H9 (cell line): Measurements from ENCODE around the gene CHPT1. TPM values are rescaled to one million over a fixed set of nuclear protein-coding genes. Genes with fewer than 3 reads are reported as not detected.

Experiments used
- DNase-seq: peaks from one replicate; pipeline ENCODE4 v3.0.0-alpha.2; 2017
- H2AFZ ChIP-seq: one replicate; pipeline ENCODE4 v1.6.1; 2013; ENCODE audit warnings: mild to moderate bottlenecking, low read length, control low read depth, moderate library complexity
- H2AK5ac ChIP-seq: 2 replicates; pipeline ENCODE4 v1.6.1; 2013; ENCODE audit warnings: low read length, control low read depth, mixed read lengths; ENCODE audit not compliant: insufficient read length
- H2BK120ac ChIP-seq: one replicate; pipeline ENCODE4 v1.6.1; 2013; ENCODE audit warnings: low read depth, mild to moderate bottlenecking, low read length, control low read depth, inconsistent platforms; ENCODE audit not compliant: poor library complexity, severe bottlenecking
- H2BK12ac ChIP-seq: 2 replicates; pipeline ENCODE4 v1.6.1; 2013; ENCODE audit warnings: low read length, control low read depth, mixed read lengths, low read depth; ENCODE audit not compliant: insufficient read length
- H2BK15ac ChIP-seq: 2 replicates; pipeline ENCODE4 v1.6.1; 2013; ENCODE audit warnings: low read depth, low read length, control low read depth
- H2BK20ac ChIP-seq: one replicate; pipeline ENCODE4 v1.6.1; 2013; ENCODE audit warnings: low read depth, mild to moderate bottlenecking, low read length, control low read depth, inconsistent platforms; ENCODE audit not compliant: poor library complexity, severe bottlenecking
- H2BK5ac ChIP-seq: 2 replicates; pipeline ENCODE4 v1.6.1; 2013; ENCODE audit warnings: low read length, control low read depth, mixed read lengths; ENCODE audit not compliant: insufficient read length
- H3K14ac ChIP-seq: 2 replicates; pipeline ENCODE4 v1.6.1; 2013; ENCODE audit warnings: low read length, control low read depth; ENCODE audit not compliant: insufficient read depth
- H3K18ac ChIP-seq: 2 replicates; pipeline ENCODE4 v1.6.1; 2013; ENCODE audit warnings: low read depth, mild to moderate bottlenecking, mixed read lengths, low read length, control low read depth; ENCODE audit not compliant: insufficient read length
- H3K23ac ChIP-seq: 2 replicates; pipeline ENCODE4 v1.6.1; 2013; ENCODE audit warnings: low read length, control low read depth, mixed read lengths, low read depth; ENCODE audit not compliant: insufficient read length
- H3K23me2 ChIP-seq: 2 replicates; pipeline ENCODE4 v1.6.1; 2013; ENCODE audit warnings: low read depth, mild to moderate bottlenecking, mixed read lengths, low read length, control low read depth; ENCODE audit not compliant: insufficient read length, poor library complexity, severe bottlenecking
- H3K27ac ChIP-seq: 2 replicates; pipeline ENCODE4 v1.5.1; 2013; ENCODE audit warnings: low read length, control low read depth, mixed read lengths, low read depth; ENCODE audit not compliant: insufficient read length
- H3K27me3 ChIP-seq: 2 replicates; pipeline ENCODE4 v1.6.1; 2013; ENCODE audit warnings: low read length, control low read depth, inconsistent platforms; ENCODE audit not compliant: insufficient read depth
- H3K4ac ChIP-seq: 2 replicates; pipeline ENCODE4 v1.6.1; 2013; ENCODE audit warnings: low read depth, mild to moderate bottlenecking, control low read depth, inconsistent platforms, low read length, moderate library complexity
- H3K4me1 ChIP-seq: 2 replicates; pipeline ENCODE4 v1.6.1; 2013; ENCODE audit warnings: low read length, control low read depth, inconsistent platforms; ENCODE audit not compliant: insufficient read depth
- H3K4me2 ChIP-seq: 2 replicates; pipeline ENCODE4 v1.6.1; 2013; ENCODE audit warnings: low read length, control low read depth, mixed read lengths; ENCODE audit not compliant: insufficient read length, insufficient read depth
- H3K56ac ChIP-seq: 2 replicates; pipeline ENCODE4 v1.6.1; 2013; ENCODE audit warnings: low read depth, mild to moderate bottlenecking, mixed read lengths, low read length, control low read depth; ENCODE audit not compliant: insufficient read length
- H3K79me1 ChIP-seq: 2 replicates; pipeline ENCODE4 v1.6.1; 2013; ENCODE audit warnings: low read depth, mild to moderate bottlenecking, moderate library complexity, low read length, control low read depth, inconsistent platforms; ENCODE audit not compliant: insufficient read depth, poor library complexity, severe bottlenecking
- H3K79me2 ChIP-seq: 2 replicates; pipeline ENCODE4 v1.6.1; 2013; ENCODE audit warnings: low read length, control low read depth, inconsistent platforms; ENCODE audit not compliant: insufficient read depth
- H3K9ac ChIP-seq: 2 replicates; pipeline ENCODE4 v1.6.1; 2013; ENCODE audit warnings: low read length, control low read depth, mixed read lengths; ENCODE audit not compliant: insufficient read length; ENCODE audit errors: extremely low read depth
- H3K9me3 ChIP-seq: one replicate; pipeline ENCODE4 v1.6.1; 2013; ENCODE audit warnings: low read depth, low read length, inconsistent platforms; ENCODE audit not compliant: control insufficient read depth
- H3T11ph ChIP-seq: one replicate; pipeline ENCODE4 v1.6.1; 2013; ENCODE audit warnings: mild to moderate bottlenecking, low read length, control low read depth, inconsistent platforms
- H4K20me1 ChIP-seq: one replicate; pipeline ENCODE4 v1.6.1; 2013; ENCODE audit not compliant: control insufficient read depth, insufficient read length, insufficient read depth
- H4K5ac ChIP-seq: 2 replicates; pipeline ENCODE4 v1.6.1; 2013; ENCODE audit warnings: low read depth, mild to moderate bottlenecking, mixed read lengths, low read length, control low read depth; ENCODE audit not compliant: insufficient read length
- H4K8ac ChIP-seq: replicated peaks from 2 replicates; pipeline ENCODE4 v1.6.1; 2013; ENCODE audit warnings: low read length, control low read depth, mixed read lengths, low read depth; ENCODE audit not compliant: insufficient read length
- H4K91ac ChIP-seq: 2 replicates; pipeline ENCODE4 v1.6.1; 2013; ENCODE audit warnings: low read depth, mild to moderate bottlenecking, moderate library complexity, mixed read lengths, low read length, control low read depth; ENCODE audit not compliant: insufficient read length
- H3K27ac Mint-ChIP-seq, 3 experiments: 2 replicates in 2 of 3; 3 replicates in 1 of 3; pipeline ENCODE4 v1.8.0; 2020 to 2021; ENCODE audit warnings: mixed read lengths in 3 of 3, mild to moderate bottlenecking in 1 of 3, moderate library complexity in 1 of 3
- H3K27me3 Mint-ChIP-seq: 2 replicates; pipeline ENCODE4 v1.8.0; 2021; ENCODE audit warnings: low read depth, mild to moderate bottlenecking, moderate library complexity, mixed read lengths
- H3K36me3 Mint-ChIP-seq, 3 experiments: 2 replicates in 2 of 3; 3 replicates in 1 of 3; pipeline ENCODE4 v1.8.0; 2020 to 2021; ENCODE audit warnings: low read depth in 3 of 3, mixed read lengths in 3 of 3; ENCODE audit not compliant: insufficient read depth in 1 of 3
- H3K4me1 Mint-ChIP-seq, 2 experiments: 2 replicates each; pipeline ENCODE4 v1.8.0; 2020; ENCODE audit warnings: mixed read lengths in 2 of 2
- H3K4me3 Mint-ChIP-seq, 2 experiments: 2 replicates in 1 of 2; 3 replicates in 1 of 2; pipeline ENCODE4 v1.8.0; 2020 to 2021; ENCODE audit warnings: mild to moderate bottlenecking in 2 of 2, mixed read lengths in 2 of 2, moderate library complexity in 1 of 2
- H3K9me3 Mint-ChIP-seq, 2 experiments: 2 replicates in 1 of 2; 3 replicates in 1 of 2; pipeline ENCODE4 v1.8.0; 2020; ENCODE audit warnings: mild to moderate bottlenecking in 2 of 2, mixed read lengths in 2 of 2, moderate library complexity in 1 of 2
- whole genome bisulfite sequencing: extraction: QIAGEN DNeasy Blood & Tissue Kit; methylation state at CpG from one replicate; pipeline ENCODE4 v1.1.7; 2013; ENCODE audit warnings: missing lambda C conversion rate, low lambda C conversion rate, mixed read lengths; ENCODE audit not compliant: insufficient read length; ENCODE audit errors: extremely low coverage; 5-methylcytosine and 5-hydroxymethylcytosine counted together
- total RNA-seq: library from RNA; stranded (reverse); gene quantifications from 2 replicates; pipeline ENCODE4 v1.2.1, GENCODE V29; 2021
- TF ChIP-seq, protein P1 (sequence below): fragments of 200-600 bp; sonication (generic); conservative IDR thresholded peaks from 3 replicates; pipeline ENCODE4 v1.8.0; 2021; ENCODE audit warnings: antibody characterized with exemption, mild to moderate bottlenecking

CHPT1 gene
- total RNA-seq, 1 experiment from 2014 or later: 17.1 TPM

DNA sequence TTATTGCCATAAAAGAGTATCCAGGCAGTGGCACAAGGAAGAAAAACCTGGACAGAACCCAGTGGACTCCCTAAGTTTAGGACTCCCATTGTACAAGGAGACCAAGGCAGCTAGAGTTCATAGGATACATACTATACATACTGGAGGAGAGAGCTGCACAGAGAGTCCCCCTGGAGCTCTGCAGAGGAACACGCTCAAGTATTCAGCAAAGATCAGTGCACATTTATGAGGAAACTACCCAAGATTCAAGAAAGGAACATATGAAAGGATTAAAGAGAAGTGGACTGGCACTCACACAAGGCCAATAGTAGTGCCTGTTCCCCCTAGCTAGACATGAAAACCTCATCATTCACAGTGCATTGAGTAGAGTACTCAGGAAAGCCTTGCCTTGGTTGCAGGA is 43.0 kb upstream of the CHPT1 start:
- Histone ChIP-seq H4K20me1 (no peaks in the 10 kb centered on the region), H3K27ac (no peak overlapping the region), H3K9me3 (no peaks in the 10 kb centered on the region), H3K79me1 (no peaks in the 10 kb centered on the region), H3K27me3 (no peaks in the 10 kb centered on the region), H2BK120ac (no peak overlapping the region), H2BK12ac (no peak overlapping the region), H3K79me2 (no peaks in the 10 kb centered on the region), H2BK20ac (no peak overlapping the region), H3K18ac (no peak overlapping the region), H3K14ac (no peak overlapping the region), H3T11ph (no peak overlapping the region), H3K23me2 (no peaks in the 10 kb centered on the region), H2BK15ac (no peak overlapping the region), H3K9ac (no peak overlapping the region), H3K4me1 (no peaks in the 10 kb centered on the region), H3K56ac (no peak overlapping the region), H4K91ac (no peak overlapping the region), H3K4me2 (no peak overlapping the region), H2AFZ (no peak overlapping the region), H2BK5ac (no peak overlapping the region), H3K23ac (no peak overlapping the region), H4K5ac (no peak overlapping the region), H3K4ac (no peak overlapping the region), H2AK5ac (no peak overlapping the region), H4K8ac (no peak overlapping the region)
- Mint-ChIP-seq H3K9me3 (no peaks in the 10 kb centered on the region), H3K4me3 (no peak overlapping the region), H3K4me1 (peaks cover 3 to 5% of the 10 kb centered on the region in 2 experiments; a peak in 3 of 4 replicates), H3K36me3 (no peaks in the 10 kb centered on the region), H3K27me3 (peaks cover 2% of the 10 kb centered on the region), H3K27ac (no peak overlapping the region)
- TF ChIP-seq, protein P1, sequence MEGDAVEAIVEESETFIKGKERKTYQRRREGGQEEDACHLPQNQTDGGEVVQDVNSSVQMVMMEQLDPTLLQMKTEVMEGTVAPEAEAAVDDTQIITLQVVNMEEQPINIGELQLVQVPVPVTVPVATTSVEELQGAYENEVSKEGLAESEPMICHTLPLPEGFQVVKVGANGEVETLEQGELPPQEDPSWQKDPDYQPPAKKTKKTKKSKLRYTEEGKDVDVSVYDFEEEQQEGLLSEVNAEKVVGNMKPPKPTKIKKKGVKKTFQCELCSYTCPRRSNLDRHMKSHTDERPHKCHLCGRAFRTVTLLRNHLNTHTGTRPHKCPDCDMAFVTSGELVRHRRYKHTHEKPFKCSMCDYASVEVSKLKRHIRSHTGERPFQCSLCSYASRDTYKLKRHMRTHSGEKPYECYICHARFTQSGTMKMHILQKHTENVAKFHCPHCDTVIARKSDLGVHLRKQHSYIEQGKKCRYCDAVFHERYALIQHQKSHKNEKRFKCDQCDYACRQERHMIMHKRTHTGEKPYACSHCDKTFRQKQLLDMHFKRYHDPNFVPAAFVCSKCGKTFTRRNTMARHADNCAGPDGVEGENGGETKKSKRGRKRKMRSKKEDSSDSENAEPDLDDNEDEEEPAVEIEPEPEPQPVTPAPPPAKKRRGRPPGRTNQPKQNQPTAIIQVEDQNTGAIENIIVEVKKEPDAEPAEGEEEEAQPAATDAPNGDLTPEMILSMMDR: no peak
- DNase-seq: no peak
- WGBS: no CpG with 5 or more reads among the region's 1 CpG
